HepG2 (cell line): Measurements from ENCODE around the gene BTBD19. TPM values are rescaled to one million over a fixed set of nuclear protein-coding genes. Genes with fewer than 3 reads are reported as not detected.

Experiments used
- AKAP8 ChIP-seq: sonication (generic); formaldehyde crosslinking; IDR thresholded peaks from 2 replicates; pipeline ENCODE4 v1.5.1; 2020; ENCODE audit warnings: mild to moderate bottlenecking, missing genetic modification reagents
- CC2D1A ChIP-seq: sonication (generic); formaldehyde crosslinking; IDR thresholded peaks from 2 replicates; pipeline ENCODE4 v1.8.1; 2023; ENCODE audit warnings: mild to moderate bottlenecking, missing genetic modification reagents
- ELF3 ChIP-seq: IDR thresholded peaks from 2 replicates; pipeline ENCODE4 v1.6.1; 2016; ENCODE audit warnings: missing genetic modification reagents, missing compliant biosample characterization
- HNRNPLL ChIP-seq: fragments of 200-400 bp; formaldehyde crosslinking; IDR thresholded peaks from 2 replicates; pipeline ENCODE4 v1.6.1; 2017; ENCODE audit warnings: mild to moderate bottlenecking, low read depth, low read length; ENCODE audit not compliant: poor library complexity, severe bottlenecking
- HOXA7 ChIP-seq: sonication (generic); formaldehyde crosslinking; IDR thresholded peaks from 2 replicates; pipeline ENCODE4 v1.8.1; 2022; ENCODE audit warnings: mild to moderate bottlenecking, missing genetic modification reagents, moderate library complexity
- IKZF4 ChIP-seq: sonication (generic); formaldehyde crosslinking; IDR thresholded peaks from 2 replicates; pipeline ENCODE4 v1.5.1; 2020; ENCODE audit warnings: borderline replicate concordance, mild to moderate bottlenecking, low read depth, missing genetic modification reagents; ENCODE audit errors: not compliant biosample characterization
- JDP2 ChIP-seq: sonication (generic); formaldehyde crosslinking; IDR thresholded peaks from 2 replicates; pipeline ENCODE4 v1.8.1; 2022; ENCODE audit warnings: missing genetic modification reagents, borderline replicate concordance
- MED8 ChIP-seq: sonication (generic); formaldehyde crosslinking; IDR thresholded peaks from 2 replicates; pipeline ENCODE4 v1.8.1; 2023; ENCODE audit warnings: mild to moderate bottlenecking, missing genetic modification reagents; ENCODE audit not compliant: insufficient replicate concordance
- POLR2G ChIP-seq: fragments of 200-400 bp; formaldehyde crosslinking; IDR thresholded peaks from 2 replicates; pipeline ENCODE4 v1.6.1; 2018; ENCODE audit warnings: mild to moderate bottlenecking, low read depth, low read length, moderate library complexity
- RBM39 ChIP-seq: fragments of 200-400 bp; formaldehyde crosslinking; IDR thresholded peaks from one replicate; pipeline ENCODE4 v1.6.1; 2018; ENCODE audit warnings: antibody characterized with exemption, mild to moderate bottlenecking, low read depth, low read length; ENCODE audit not compliant: poor library complexity, severe bottlenecking
- SALL2 ChIP-seq: sonication (generic); formaldehyde crosslinking; IDR thresholded peaks from 2 replicates; pipeline ENCODE4 v1.8.1; 2023; ENCODE audit warnings: mild to moderate bottlenecking, missing genetic modification reagents, inconsistent platforms
- SMARCE1 ChIP-seq: fragments of 450-650 bp; IDR thresholded peaks from 2 replicates; pipeline ENCODE4 v1.6.1; 2017; ENCODE audit warnings: borderline replicate concordance
- SNAI1 ChIP-seq: sonication (generic); formaldehyde crosslinking; IDR thresholded peaks from 2 replicates; pipeline ENCODE4 v1.5.0; 2020; ENCODE audit warnings: mild to moderate bottlenecking, missing genetic modification reagents, borderline replicate concordance
- SYNCRIP ChIP-seq: fragments of 200-400 bp; formaldehyde crosslinking; IDR thresholded peaks from 2 replicates; pipeline ENCODE4 v1.6.1; 2018; ENCODE audit warnings: mild to moderate bottlenecking, low read depth, low read length; ENCODE audit not compliant: insufficient read depth
- ZFP37 ChIP-seq: sonication (generic); formaldehyde crosslinking; IDR thresholded peaks from 2 replicates; pipeline ENCODE4 v1.4.0; 2020; ENCODE audit warnings: missing genetic modification reagents, borderline replicate concordance
- ZNF282 ChIP-seq: fragments of 450-650 bp; IDR thresholded peaks from 2 replicates; pipeline ENCODE4 v1.6.1; 2018; ENCODE audit not compliant: partially characterized antibody
- ZNF296 ChIP-seq: sonication (generic); formaldehyde crosslinking; conservative IDR thresholded peaks from 2 replicates; pipeline ENCODE4 v1.5.0; 2020; ENCODE audit warnings: mild to moderate bottlenecking, missing genetic modification reagents
- ZNF3 ChIP-seq: IDR thresholded peaks from 2 replicates; pipeline ENCODE4 v1.7.0; 2017; ENCODE audit warnings: inconsistent platforms
- ZNF572 ChIP-seq: sonication (generic); formaldehyde crosslinking; IDR thresholded peaks from 2 replicates; pipeline ENCODE4 v1.5.1; 2020; ENCODE audit warnings: mild to moderate bottlenecking, missing genetic modification reagents
- ZNF577 ChIP-seq: sonication (generic); formaldehyde crosslinking; IDR thresholded peaks from 2 replicates; pipeline ENCODE4 v1.4.0; 2020; ENCODE audit warnings: mild to moderate bottlenecking, low read depth, missing genetic modification reagents, borderline replicate concordance
- ZSCAN30 ChIP-seq: sonication (generic); formaldehyde crosslinking; IDR thresholded peaks from 2 replicates; pipeline ENCODE4 v1.5.0; 2020; ENCODE audit warnings: mild to moderate bottlenecking, missing genetic modification reagents
- polyA plus RNA-seq, 8 experiments: library from polyadenylated mRNA; depleted of rRNA in 3 of 8; stranded (reverse) in 7 of 8; unstranded in 1 of 8; fragments of >200 nt; fragmentation: Illumina TruSeq in 4 of 8; extraction: Trizol in 4 of 8; gene quantifications; 2 replicates each; pipeline versions ENCODE4 v1.2.1 to v1.2.3, GENCODE V29; 2011 to 2016; ENCODE audit warnings: low read depth in 4 of 8, missing spikeins in 1 of 8, mixed read lengths in 1 of 8; ENCODE audit not compliant: insufficient read depth in 1 of 8
- total RNA-seq, 5 experiments: library from RNA; depleted of rRNA; stranded (reverse); fragments of >200 nt; fragmentation: Illumina TruSeq; extraction: Trizol; gene quantifications; 2 replicates each; pipeline ENCODE4 v1.2.3, GENCODE V29; 2016; ENCODE audit warnings: low read depth in 1 of 5
- TF ChIP-seq, protein P1 (sequence below): sonication (generic); formaldehyde crosslinking; IDR thresholded peaks from 2 replicates; pipeline ENCODE4 v1.4.0; 2020; ENCODE audit warnings: mild to moderate bottlenecking, missing genetic modification reagents
- TF ChIP-seq, protein P2 (sequence below): sonication (generic); formaldehyde crosslinking; IDR thresholded peaks from 2 replicates; pipeline ENCODE4 v1.4.0; 2020; ENCODE audit warnings: mild to moderate bottlenecking, missing genetic modification reagents
- TF ChIP-seq, protein P3 (sequence below): sonication (generic); IDR thresholded peaks from 2 replicates; pipeline ENCODE4 v1.6.1; 2016; ENCODE audit warnings: low read depth, borderline replicate concordance

BTBD19 gene
- total and polyA plus RNA-seq, 2 of the 13 experiments (the other 11 are each of a cell fraction or from before 2014, with no cell fraction given) = 2.7 to 6.7 TPM

DNA sequence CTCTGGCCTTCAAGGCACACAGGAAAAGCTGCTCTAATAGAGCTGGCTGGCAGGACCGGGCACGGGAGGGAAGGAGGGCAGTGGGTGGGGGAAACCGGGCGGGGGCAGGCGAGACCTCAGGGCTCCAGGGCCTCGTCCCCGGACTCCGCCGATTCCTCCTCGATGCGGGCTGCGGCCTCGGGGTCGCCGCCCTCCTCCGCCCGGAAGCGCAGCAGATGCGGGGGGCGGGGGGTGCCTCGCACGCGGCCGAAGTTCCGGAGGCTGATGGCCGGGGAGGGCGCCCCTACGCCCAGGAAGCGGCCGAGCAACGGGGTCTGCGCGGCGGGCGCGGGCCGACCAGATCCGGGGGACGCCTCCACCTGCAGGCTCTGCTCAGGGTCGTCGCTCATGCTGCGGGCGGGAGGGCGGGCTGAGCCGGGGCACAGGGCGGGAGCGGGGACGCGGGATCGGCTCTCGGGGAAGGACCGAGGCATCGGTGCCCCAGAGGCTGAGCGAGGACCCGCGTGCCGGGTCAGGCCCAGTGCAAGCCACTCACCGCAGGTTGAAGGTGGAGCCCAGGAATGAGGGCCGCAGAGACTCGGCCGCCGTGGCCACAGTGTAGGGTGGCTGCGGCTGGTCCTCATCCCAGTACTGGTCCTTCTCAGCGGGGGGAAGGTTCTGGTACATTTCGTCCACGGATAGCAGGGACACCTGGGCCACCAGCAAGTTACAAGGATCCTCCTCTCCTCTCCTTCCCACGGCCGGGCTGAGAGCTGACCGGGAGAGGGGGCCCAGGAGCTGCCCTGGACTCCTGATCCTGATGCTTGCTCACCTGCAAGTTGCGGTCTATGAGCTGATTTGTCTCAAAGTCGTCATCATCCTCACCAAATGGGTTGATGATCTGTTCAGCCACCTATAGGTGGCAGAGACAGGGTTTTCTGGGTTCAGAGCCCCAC lies 24.0 kb upstream of the BTBD19 start (continued):
- TF ChIP-seq ZNF282 (no peak), SNAI1 (no peak; the same call in 1 of the 2 replicates), ZNF577 (no peak), ZFP37 (0 out of 2 replicates have a peak, but pooled peaks have one; percentile 67), ZNF296 (CRISPR knock-in tag) (no peak), HNRNPLL (peak; percentile 43), ZSCAN30 (CRISPR knock-in tag) (no peak), AKAP8 (CRISPR knock-in tag) (no peak), RBM39 (no peak), IKZF4 (CRISPR knock-in tag) (no peak), HOXA7 (no peak), ZNF572 (CRISPR knock-in tag) (no peak), JDP2 (CRISPR knock-in tag) (no peak; the same call in 1 of the 2 replicates), SALL2 (CRISPR knock-in tag) (no peak), MED8 (CRISPR knock-in tag) (peak; percentile 26), ZNF3 (CRISPR knock-in tag) (no peak), POLR2G (peak; percentile 72), CC2D1A (CRISPR knock-in tag) (no peak), ELF3 (peak; percentile 60; the same call in 1 of the 2 replicates), SYNCRIP (no peak), SMARCE1 (no peak)
- TF ChIP-seq, protein P1, sequence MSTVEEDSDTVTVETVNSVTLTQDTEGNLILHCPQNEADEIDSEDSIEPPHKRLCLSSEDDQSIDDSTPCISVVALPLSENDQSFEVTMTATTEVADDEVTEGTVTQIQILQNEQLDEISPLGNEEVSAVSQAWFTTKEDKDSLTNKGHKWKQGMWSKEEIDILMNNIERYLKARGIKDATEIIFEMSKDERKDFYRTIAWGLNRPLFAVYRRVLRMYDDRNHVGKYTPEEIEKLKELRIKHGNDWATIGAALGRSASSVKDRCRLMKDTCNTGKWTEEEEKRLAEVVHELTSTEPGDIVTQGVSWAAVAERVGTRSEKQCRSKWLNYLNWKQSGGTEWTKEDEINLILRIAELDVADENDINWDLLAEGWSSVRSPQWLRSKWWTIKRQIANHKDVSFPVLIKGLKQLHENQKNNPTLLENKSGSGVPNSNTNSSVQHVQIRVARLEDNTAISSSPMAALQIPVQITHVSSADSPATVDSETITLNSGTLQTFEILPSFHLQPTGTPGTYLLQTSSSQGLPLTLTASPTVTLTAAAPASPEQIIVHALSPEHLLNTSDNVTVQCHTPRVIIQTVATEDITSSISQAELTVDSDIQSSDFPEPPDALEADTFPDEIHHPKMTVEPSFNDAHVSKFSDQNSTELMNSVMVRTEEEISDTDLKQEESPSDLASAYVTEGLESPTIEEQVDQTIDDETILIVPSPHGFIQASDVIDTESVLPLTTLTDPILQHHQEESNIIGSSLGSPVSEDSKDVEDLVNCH (CRISPR knock-in tag) = no peak
- TF ChIP-seq, protein P2, sequence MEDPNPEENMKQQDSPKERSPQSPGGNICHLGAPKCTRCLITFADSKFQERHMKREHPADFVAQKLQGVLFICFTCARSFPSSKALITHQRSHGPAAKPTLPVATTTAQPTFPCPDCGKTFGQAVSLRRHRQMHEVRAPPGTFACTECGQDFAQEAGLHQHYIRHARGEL (CRISPR knock-in tag) = 0 out of 2 replicates have a peak, but pooled peaks have one; percentile 65
- TF ChIP-seq, protein P3, sequence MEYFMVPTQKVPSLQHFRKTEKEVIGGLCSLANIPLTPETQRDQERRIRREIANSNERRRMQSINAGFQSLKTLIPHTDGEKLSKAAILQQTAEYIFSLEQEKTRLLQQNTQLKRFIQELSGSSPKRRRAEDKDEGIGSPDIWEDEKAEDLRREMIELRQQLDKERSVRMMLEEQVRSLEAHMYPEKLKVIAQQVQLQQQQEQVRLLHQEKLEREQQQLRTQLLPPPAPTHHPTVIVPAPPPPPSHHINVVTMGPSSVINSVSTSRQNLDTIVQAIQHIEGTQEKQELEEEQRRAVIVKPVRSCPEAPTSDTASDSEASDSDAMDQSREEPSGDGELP = no peak
